HG03354 (cell line): Measurements from ENCODE around the gene AVP.

Experiments
- ATAC-seq: cut with Tn5 transposase; IDR thresholded peaks from one replicate; pipeline ENCODE4 v1.9.1; 2021; ENCODE audit warnings: mild to moderate bottlenecking; ENCODE audit not compliant: unreplicated experiment, poor library complexity, severe bottlenecking

Gene AVP

GRCh38 chr20:3111995-3112394, 27.5 kb upstream of the AVP start:
- no peak for ATAC-seq

GRCh38 chr20:3111507-3111906, 27.0 kb upstream of the AVP start:
- ATAC-seq = no peak

GRCh38 chr20:3109350-3110302, 25.1 kb upstream of the AVP start:
- ATAC-seq = no peak

GRCh38 chr20:3107464-3108025, 23.0 kb upstream of the AVP start:
- ATAC-seq = no peak

- ATAC-seq = no peak
Measured at GRCh38 chr20:3106658-3107463, 22.3 kb upstream of the AVP start.

GRCh38 chr20:3106185-3106584, 21.7 kb upstream of the AVP start:
- no peak for ATAC-seq

GRCh38 chr20:3105256-3106137, 21.0 kb upstream of the AVP start:
- no peak for ATAC-seq

GRCh38 chr20:3103369-3104032, 19.0 kb upstream of the AVP start:
- no peak for ATAC-seq

- no peak for ATAC-seq
Measured at GRCh38 chr20:3102575-3103368, 18.2 kb upstream of the AVP start.

- no peak for ATAC-seq
Measured at GRCh38 chr20:3101737-3102574, 17.4 kb upstream of the AVP start.

- ATAC-seq = no peak
Measured at GRCh38 chr20:3101251-3101650, 16.7 kb upstream of the AVP start.

- ATAC-seq = no peak
Measured at GRCh38 chr20:3100480-3100879, 16.0 kb upstream of the AVP start.

- ATAC-seq = no peak
Measured at GRCh38 chr20:3094848-3095629, 10.5 kb upstream of the AVP start.

- ATAC-seq = no peak
Measured at GRCh38 chr20:3093861-3094361, 9.4 kb upstream of the AVP start.

- ATAC-seq = no peak
Measured at GRCh38 chr20:3092611-3093379, 8.3 kb upstream of the AVP start.

- ATAC-seq = no peak
Measured at GRCh38 chr20:3090565-3090964, 6.0 kb upstream of the AVP start.
